ENCODE data around the gene LRRC8E. TPM values are rescaled to one million over a fixed set of nuclear protein-coding genes. Genes with fewer than 3 reads are reported as not detected.

Gene LRRC8E
- total RNA-seq, 2 donors from 2014 or later, result 2.9 to 4.0 TPM

GRCh38 chr19:7881910-7882309 lies 6.4 kb upstream of the LRRC8E start:
- Histone ChIP-seq H3K27ac (no peak overlapping the region), H3K9ac (ENCODE audit: low read depth in 2 of 2, low read length in 2 of 2) (no peak overlapping the region), H3K4me3 (no peak overlapping the region), H3K36me3 (no peaks in the 10 kb centered on the region), H3K9me3 (no peaks in the 10 kb centered on the region), H3K27me3 (no peaks in the 10 kb centered on the region), H3K4me1 (no peaks in the 10 kb centered on the region)
- TF ChIP-seq CTCF (IDR thresholded peaks at IDR 0.05), result no peak
- no peak for DNase-seq
- intact Hi-C loops (cut with DNase I), result no loop called here

DNA sequence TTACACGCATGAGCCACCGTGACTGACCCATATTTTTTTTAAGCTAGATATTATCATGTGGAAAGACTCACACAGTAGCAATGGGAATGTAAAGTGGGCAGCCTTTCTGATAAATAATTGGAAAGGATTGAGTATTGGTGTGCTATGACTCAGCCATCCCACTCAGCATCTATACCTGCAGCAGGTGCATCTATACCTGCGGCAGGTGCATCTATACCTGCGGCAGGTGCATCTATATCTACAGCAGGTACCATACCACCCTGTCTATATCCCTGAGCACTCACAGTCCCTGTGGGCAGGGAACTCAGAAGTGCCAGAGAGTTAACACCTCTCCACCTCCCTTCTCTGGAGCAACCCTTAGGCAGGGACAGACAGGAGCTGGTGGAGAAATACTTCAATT lies 5.2 kb upstream of the LRRC8E start:
- TF ChIP-seq CTCF (IDR thresholded peaks at IDR 0.05), result no peak
- Histone ChIP-seq H3K4me1 (peaks cover 5% of the 10 kb centered on the region), H3K27me3 (no peaks in the 10 kb centered on the region), H3K4me3 (no peak overlapping the region), H3K9me3 (no peaks in the 10 kb centered on the region), H3K27ac (no peak overlapping the region), H3K9ac (ENCODE audit: low read depth in 2 of 2, low read length in 2 of 2) (no peak overlapping the region), H3K36me3 (no peaks in the 10 kb centered on the region)
- intact Hi-C loops (cut with DNase I), result no loop called here
- no peak for DNase-seq

DNA sequence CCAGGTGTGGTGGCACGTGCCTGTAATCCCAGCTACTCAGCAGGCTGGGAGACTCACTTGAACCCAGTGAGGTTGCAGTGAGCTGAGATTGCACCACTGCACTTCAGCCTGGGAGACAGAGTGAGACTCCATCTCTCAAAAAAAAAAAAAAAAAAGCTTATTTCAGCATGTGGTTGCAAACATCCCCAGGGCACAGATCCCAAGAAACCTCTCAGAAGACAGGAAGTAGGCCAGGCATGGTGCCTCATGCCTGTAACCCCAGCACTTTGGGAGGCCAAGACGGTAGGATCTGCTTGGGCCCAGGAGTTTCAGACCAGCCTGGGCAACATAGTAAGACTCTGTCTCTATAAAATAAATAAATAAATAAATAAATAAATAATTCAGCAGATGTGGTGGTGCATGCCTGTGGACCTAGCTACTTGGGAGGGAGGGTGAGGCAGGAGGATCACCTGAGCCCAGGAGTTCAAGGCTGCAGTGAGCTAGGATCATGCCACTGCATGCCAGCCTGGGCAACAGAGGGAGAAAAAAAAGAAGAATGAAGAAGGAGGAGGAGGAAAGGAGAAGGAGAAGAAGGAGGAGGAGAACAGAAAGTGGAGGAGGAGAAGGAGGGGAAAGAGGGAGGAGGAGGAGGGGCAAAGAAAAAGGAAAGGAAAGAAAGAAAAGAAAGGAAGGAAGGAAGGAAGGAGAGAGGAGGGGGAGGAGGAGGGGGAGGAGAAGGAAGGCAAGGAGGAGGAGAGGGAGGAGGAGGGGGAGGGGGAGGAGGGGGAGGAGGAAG lies 4.3 kb upstream of the LRRC8E start:
- intact Hi-C loops (cut with DNase I), result no loop called here
- Histone ChIP-seq H3K4me3 (no peak overlapping the region), H3K9me3 (no peaks in the 10 kb centered on the region), H3K9ac (ENCODE audit: low read depth in 2 of 2, low read length in 2 of 2) (no peak overlapping the region), H3K36me3 (no peaks in the 10 kb centered on the region), H3K27ac (no peak overlapping the region), H3K4me1 (peaks cover 8% of the 10 kb centered on the region), H3K27me3 (peaks cover 5% of the 10 kb centered on the region)
- no peak for DNase-seq
- no peak for TF ChIP-seq CTCF (IDR thresholded peaks at IDR 0.05)

DNA sequence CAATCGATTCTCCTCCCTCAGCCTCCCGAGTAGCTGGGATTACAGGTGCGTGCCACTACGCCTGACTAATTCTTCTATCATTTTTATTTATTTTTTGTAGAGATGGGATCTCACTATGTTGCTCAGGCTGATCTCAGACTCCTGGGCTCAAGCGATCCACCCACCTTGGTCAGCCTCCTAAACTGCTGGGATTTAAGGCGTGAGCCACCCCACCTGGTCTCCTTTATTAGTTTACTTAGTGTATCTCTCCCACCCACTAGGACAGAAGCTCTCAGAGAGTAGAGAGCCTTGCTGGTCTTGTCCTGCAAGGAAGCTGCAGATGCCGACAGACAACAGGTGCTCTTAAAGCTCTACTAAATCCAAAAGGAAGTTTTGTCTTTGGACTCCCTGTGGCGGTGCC lies 2.5 kb upstream of the LRRC8E start:
- Histone ChIP-seq H3K36me3 (no peaks in the 10 kb centered on the region), H3K9ac (ENCODE audit: low read depth in 2 of 2, low read length in 2 of 2) (no peak overlapping the region), H3K27ac (no peak overlapping the region), H3K4me3 (no peak overlapping the region), H3K4me1 (peaks cover 8% of the 10 kb centered on the region), H3K27me3 (peaks cover 5% of the 10 kb centered on the region), H3K9me3 (no peaks in the 10 kb centered on the region)
- TF ChIP-seq CTCF (IDR thresholded peaks at IDR 0.05), result no peak
- DNase-seq, result no peak
- intact Hi-C loops (cut with DNase I), result no loop called here

DNA sequence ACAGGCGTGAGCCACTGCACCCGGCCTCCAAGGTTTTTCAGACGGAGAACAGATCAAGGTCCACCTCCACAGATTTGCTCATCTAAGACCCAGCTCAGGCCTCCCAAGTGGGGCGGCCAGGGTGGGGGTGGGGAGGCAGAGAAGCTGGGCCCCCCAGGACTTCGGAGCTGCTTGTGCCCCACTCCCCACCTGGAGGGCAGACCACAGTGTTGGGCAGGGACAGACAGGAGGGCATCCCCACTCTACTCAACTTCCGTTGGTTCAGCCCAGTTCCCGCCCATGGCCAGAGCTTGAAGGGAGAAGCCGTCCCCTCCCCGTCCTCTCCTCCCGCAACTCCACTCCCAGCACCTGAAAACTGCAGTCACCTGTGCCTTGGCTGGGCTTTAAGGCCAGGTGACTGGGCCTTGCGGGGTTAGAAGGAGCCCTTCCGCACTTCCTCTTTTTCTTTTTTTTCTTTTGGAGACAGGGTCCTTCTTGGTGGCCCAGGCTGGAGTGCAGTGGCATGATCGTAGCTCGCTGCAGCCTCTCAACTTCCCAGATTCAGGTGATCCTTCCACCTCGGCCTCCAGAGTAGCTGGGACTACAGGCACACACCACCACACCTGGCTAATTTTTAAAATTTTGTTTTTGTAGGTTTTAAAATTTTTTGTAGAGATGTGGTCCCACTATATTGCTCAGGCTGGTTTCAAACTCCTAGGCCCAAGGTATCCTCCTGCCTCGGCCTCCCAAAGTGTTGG lies 734 bp upstream of the LRRC8E start:
- intact Hi-C loops (cut with DNase I), result no loop called here
- Histone ChIP-seq H3K27ac (no peak overlapping the region), H3K4me3 (no peak overlapping the region), H3K9ac (ENCODE audit: low read depth in 2 of 2, low read length in 2 of 2) (no peak overlapping the region), H3K9me3 (no peaks in the 10 kb centered on the region), H3K36me3 (no peaks in the 10 kb centered on the region), H3K4me1 (peaks cover 8% of the 10 kb centered on the region), H3K27me3 (peaks cover 5% of the 10 kb centered on the region)
- TF ChIP-seq CTCF (IDR thresholded peaks at IDR 0.05), result no peak
- no peak for DNase-seq
